COLO668 (cell line): ENCODE measurements around the gene MAP4K4.

Source experiments
- DNase-seq: peaks from one replicate; lab custom pipeline; 2025; ENCODE audit not compliant: unreplicated experiment; lab: John Stamatoyannopoulos, UW

MAP4K4 gene

GRCh38 chr2:101861382-101861781, 163.9 kb downstream of the MAP4K4 start:
- DNase-seq = no peak

DNA sequence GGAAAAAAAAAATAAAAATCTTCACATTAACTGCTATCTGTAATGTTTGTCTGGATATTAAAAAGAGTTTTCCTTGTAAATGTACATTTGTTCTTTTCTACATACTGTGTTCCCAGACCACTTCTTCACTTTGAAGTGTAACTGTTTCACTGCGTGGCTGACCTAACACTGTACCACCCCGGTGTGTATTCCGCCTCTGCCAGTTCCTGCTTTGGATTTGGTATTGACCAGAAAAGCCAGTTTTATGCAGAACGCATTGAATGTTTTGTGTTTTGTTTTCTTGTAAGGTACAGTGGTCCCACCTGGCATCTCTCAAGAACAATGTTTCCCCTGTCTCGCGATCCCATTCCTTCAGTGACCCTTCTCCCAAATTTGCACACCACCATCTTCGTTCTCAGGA, 166.0 kb downstream of the MAP4K4 start:
- DNase-seq = no peak

DNA sequence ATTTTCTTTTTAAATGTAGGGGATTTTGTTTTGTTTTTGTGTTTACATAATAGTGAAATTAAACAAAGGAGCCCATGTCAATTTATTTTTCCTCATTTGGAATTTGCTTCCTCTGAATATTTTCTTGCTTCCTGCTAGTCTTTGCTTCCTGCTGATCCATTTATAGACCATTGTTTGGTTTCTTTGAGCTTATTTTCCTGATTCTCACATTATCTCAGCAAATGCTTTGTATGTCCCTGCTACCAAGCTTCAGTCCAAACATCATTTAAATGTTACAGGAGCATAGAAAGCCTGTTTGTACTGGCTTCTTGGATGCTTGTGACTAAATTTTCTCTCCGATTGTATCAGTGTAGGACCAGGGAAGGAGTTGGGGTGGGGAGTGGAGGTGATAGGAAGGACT, 166.9 kb downstream of the MAP4K4 start:
- DNase-seq = no peak

DNA sequence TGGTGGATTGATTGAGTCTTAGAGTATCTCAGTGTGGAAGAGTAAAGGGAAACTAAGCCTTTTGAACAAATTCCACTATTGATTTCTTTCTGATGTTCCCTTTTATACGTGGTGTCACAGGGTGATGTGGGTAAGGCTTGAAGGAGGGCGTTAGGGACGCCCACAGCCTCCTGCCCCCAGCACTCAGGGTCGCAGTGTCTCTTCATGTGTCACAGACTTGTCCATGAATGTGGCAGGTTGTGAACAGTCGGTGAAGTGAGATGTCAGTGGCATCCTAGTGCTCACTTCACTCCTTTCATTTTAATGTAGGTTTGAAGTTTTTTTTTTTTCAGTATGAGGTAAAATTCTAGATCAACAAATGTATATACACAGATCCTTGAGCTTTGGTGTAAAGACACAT, 171.0 kb downstream of the MAP4K4 start:
- no peak for DNase-seq

GRCh38 chr2:101869527-101869926, 172.0 kb downstream of the MAP4K4 start:
- DNase-seq = no peak

DNA sequence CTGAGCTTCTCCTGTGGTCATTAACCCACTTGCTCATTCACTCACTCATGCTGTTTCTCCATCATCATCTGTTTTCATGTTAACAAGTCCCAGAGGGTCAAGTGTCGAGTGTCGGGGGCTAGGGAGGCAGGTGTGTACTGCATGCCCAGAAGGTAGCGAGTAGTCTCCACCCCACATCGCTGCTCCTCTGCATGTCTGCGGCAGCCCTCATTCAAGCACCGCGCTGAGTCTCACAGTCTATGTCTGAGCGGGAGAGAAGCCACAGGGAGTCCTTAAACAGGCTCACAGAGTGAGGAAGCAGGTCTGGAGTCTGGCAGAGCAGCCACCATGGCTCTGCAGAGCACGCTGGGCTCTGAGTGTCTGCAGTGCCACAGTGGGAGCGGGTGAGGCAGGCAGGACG, 172.9 kb downstream of the MAP4K4 start:
- no peak for DNase-seq

DNA sequence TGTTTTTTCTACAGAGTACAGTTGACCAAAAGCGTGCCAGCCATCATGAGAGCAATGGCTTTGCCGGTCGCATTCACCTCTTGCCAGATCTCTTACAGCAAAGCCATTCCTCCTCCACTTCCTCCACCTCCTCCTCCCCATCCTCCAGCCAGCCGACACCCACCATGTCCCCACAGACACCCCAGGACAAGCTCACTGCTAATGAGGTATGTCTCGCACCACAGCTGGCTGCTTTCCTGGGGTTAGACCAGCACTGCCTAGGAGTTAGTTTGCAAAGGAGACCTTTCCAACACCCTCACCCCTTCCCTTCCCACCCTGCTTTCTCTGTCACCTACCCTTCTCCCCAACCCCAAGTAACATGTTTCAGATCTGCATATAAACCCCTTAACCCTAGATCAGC, 174.0 kb downstream of the MAP4K4 start:
- no peak for DNase-seq

DNA sequence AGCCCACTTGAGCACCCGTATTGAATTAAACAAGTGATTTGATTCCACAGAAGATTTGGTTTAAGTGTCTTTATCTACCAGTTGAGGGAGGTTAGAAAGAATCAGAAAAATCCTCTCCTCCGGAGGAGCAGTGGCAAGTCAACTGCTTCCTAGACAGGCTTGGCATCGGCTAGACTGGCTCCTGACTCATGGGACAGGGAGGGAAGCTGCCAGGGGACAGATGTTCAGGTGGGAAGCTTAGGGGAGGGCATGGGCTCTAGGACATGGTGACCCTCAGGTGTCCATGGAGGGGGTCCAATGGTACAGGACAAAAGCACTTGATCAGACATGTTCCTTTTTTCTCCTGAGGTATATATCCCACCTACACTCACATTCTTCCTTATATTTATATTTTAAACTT, 175.0 kb downstream of the MAP4K4 start:
- DNase-seq = no peak

DNA sequence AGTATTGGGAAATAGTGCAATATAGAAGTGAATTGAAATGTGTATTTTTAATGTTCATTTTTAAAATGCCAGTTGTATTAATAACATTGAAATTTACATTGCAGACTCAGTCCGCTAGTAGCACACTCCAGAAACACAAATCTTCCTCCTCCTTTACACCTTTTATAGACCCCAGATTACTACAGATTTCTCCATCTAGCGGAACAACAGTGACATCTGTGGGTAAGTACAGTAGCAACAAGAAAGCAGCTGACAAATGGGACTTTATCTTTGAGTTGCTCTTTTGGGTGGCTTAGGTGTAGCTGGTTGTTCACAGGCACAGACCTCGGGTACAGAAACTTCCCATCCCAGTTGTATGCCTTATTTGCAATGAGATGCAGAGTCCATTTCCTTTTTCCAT, 176.0 kb downstream of the MAP4K4 start:
- DNase-seq = no peak

DNA sequence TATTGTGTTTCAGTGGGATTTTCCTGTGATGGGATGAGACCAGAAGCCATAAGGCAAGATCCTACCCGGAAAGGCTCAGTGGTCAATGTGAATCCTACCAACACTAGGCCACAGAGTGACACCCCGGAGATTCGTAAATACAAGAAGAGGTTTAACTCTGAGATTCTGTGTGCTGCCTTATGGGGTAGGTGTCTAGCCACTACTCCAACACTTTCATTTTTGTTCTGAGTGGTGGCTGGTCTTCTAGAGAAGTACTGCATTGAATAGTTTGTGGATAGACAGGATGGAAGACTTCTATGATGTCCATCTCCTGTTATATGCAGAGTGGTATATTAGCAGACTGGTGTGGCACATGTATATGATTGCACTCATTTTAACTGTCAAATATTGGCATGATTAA, 176.6 kb downstream of the MAP4K4 start:
- no peak for DNase-seq

DNA sequence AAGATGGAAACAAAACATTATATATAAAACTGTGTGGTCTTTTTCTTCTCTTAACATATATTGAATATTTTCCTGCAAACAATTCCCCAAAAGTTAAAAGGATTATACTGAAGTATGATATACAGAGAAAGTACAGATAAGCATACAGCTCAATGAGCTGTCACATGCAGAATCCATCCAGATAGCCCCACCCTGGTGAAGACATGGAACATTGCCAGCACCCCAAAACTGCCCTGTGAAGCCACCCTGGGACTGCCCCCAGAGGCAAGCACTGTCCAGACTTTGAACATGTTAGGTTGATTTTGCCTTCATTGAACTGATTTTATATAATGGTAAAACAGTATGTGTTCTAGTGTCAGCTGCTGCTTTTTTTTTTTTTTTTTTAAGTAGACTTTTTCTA, 182.0 kb downstream of the MAP4K4 start:
- DNase-seq = no peak

DNA sequence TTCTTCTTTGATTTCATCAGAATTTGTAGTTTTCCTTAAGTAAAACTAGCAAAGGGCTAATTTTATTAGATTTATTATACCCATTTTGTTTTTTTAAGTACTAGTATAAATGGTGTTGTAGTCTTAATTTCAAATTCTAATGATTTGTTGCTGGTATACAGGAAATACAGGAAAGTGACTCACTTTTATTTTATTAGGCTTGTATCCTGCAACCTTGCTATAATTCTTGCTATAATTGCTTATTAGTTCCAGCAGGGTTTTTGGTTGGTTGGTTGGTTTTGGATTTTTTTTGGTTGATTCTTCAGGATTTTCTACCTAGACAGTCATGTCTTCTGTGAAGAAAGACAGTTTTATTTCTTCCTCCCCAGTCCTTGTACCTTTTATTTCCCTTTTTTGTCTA, 183.6 kb downstream of the MAP4K4 start:
- no peak for DNase-seq

- DNase-seq = no peak
Measured at GRCh38 chr2:101882769-101883307, 185.3 kb downstream of the MAP4K4 start.

DNA sequence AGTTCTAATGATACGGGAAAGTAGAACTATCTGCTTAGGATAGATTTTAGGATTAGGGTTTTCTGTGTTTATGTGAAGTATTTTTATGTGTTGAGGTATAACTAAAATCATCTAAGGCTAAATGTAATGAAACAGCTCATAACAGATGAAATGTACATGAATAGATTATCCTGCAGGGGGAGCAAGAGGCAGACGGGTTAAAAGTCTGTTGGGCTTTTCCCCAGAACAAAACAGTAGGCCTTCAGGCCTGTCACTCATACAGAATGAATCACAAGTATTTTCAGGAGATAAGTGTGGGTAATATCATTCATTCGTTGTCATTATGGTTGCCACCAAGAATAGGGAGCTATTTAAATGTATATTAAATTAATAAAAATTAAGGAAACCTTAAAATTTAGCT, 186.4 kb downstream of the MAP4K4 start:
- no peak for DNase-seq

- DNase-seq = no peak
Measured at GRCh38 chr2:101884423-101884822, 186.9 kb downstream of the MAP4K4 start.

DNA sequence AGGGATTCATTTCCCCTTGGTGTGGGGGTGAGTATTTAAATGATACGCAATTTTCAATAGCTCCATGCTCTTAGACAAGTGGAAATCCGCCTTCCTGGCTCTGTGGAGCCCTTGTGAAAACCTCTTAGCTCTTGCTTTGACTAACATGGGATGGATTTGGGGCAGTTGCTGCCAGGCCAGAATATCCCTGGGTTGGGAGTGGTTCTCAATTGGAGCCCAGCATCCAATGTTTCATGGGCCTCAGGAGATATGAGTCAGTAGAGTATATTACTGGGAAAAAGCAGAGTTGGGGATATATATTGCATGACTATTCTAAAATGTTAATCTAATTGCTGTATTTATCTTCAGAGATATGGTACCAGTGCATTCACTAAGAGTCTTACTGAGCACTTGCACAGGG, 189.8 kb downstream of the MAP4K4 start:
- DNase-seq = no peak

DNA sequence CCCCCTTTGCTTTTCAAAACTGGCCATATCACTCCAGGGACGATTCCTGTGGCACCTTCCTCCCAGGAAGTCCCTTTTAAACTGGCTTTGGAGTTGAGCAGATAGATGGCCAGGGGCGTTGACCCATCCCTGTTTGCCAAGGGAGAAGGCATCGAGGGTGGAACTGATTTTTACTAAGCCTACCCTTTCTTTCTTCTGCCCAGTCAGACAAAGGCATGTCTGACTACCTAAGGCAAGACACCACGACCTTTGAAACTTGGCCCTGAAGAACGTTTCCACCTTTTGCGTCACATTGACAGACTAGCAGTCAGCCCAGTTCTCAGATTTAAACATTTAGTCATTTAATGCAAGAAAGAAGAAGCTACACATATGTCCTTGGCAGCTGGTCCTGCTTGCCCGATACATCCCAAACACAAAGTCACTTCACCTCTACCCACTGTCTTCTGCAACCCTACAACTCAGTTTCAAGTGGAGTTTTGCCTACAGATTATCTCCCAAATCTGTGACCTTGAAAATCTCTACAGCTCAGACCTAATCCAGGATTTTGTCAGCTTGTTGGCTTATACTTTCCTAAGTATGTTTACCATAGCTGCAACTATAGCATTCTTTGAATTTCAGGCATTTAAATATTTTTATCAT, 192.1 kb downstream of the MAP4K4 start:
- DNase-seq = no peak

DNA sequence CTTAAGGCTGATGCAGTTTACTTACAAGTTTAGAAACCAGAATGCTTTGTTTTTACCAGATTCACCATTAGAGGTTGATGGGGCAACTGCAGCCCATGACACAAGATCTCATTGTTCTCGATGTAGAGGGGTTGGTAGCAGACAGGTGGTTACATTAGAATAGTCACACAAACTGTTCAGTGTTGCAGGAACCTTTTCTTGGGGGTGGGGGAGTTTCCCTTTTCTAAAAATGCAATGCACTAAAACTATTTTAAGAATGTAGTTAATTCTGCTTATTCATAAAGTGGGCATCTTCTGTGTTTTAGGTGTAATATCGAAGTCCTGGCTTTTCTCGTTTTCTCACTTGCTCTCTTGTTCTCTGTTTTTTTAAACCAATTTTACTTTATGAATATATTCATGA, 194.9 kb downstream of the MAP4K4 start:
- no peak for DNase-seq

- no peak for DNase-seq
Measured at GRCh38 chr2:101893681-101894381, 196.3 kb downstream of the MAP4K4 start.

DNA sequence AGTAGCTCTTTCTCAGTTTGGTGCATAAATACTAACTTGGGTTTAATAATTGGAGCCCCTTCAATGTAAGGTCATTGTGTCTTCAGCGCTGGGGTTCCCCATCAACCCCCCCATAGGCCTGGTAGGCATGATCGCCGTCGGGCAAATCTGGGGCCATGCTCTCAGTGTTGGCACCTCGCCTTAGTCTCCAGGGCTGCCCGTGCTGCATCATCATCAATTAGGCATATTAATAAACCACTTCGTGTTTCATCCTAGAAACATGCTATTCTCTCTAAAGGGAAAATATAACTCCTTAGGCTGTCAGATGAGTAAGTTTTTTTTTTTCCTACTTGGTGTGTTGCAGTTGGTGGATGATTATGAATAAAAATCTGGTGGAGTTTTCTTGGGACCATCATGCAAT, 197.5 kb downstream of the MAP4K4 start:
- no peak for DNase-seq

DNA sequence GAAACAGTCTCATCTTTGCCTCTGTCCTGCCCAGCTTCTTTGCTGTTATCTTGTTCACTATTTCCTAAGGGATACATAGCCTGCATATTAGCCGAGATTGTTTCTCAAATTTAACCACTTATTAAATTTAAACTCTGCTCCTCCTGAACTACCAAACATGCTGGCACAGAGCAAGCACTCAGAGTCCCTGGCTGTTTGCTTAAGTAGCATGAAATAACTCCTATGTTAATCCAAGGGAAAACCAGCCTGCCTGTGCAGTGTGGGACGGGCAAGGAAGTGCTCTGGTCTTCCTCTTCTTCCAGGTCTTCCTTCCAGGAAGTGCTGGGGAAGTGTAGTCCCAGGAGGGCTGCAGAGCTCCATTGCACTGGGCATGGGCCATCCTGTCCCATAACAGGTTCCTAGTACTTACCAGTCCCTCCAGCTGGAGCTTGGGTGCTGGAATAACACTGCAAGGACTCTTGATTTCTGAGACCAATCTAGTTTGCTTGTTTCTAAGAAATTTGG, 198.4 kb downstream of the MAP4K4 start:
- no peak for DNase-seq

DNA sequence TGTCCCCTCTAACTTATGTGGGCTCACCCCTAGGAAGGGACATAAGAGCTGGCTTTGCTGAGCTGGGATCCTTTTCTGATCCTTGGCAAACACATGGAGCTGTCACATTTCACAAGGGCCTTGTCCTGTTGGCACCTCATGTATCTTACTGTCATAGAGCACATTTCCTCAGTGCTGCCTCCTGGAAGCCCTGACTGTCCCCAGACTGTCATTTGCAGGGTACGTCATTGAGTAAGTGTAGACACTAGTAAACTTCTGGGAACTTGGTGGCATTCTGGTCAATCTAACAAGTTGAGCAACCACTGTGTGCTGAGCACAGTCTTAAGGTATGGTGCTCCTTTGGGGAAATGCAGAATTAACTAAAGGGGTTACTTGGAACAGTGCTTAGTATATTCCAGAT, 199.8 kb downstream of the MAP4K4 start:
- no peak for DNase-seq

DNA sequence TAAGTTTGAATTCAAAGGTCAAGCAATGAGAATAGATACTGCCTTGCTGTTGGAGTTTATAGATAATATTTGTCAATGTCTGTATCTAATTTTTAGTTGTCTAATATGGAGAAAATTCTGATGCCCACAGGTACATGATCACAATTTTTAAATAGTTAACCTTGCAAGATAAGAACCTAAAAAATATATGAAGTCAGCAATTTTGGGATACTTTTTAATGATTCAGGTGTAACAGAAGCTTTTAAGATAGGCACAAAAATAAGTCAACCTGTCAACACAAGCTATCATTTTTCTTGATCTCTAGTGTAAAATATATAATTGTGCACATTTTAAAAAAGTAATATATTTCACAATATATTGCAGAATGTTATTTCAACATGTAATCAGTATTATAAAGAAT, 201.8 kb downstream of the MAP4K4 start:
- DNase-seq = no peak
